Upper lobe of left lung (tissue), 6 donors: ENCODE data around the gene ANKRD23. TPM values are rescaled to one million over a fixed set of nuclear protein-coding genes. Genes with fewer than 3 reads are reported as not detected.
A peak's percentile ranks its signal among the peaks of the same experiment; 100 is the strongest.
"Not testable (repeated sequence)": the region's sequence is repeated elsewhere in the genome, so short reads cannot be mapped to it uniquely, and the experiment has no call there.

Experiments
- ATAC-seq, 2 donors: fragments of 200-7000 bp; cut with Tn5 transposase; one replicate each; pipeline ENCODE4 v1.9.1; 2022; ENCODE audit warnings: mild to moderate bottlenecking in 2 of 2, moderate library complexity in 2 of 2; ENCODE audit not compliant: low FRiP score in 2 of 2
- DNase-seq, 2 donors: peaks; one replicate each; pipeline ENCODE4 v3.0.0-alpha.2; 2019 to 2020
- H3K27ac ChIP-seq, 4 donors: fragments of 200-600 bp; sonication (generic); one replicate each; pipeline ENCODE4 v1.5.1; 2016 to 2019
- H3K27me3 ChIP-seq, 4 donors: fragments of 200-600 bp; sonication (generic); one replicate each; pipeline ENCODE4 v1.5.1; 2017 to 2019
- H3K36me3 ChIP-seq, 4 donors: fragments of 200-600 bp; sonication (generic); one replicate each; pipeline ENCODE4 v1.5.1; 2016 to 2019
- H3K4me1 ChIP-seq, 4 donors: fragments of 200-600 bp; sonication (generic); one replicate each; pipeline ENCODE4 v1.5.1; 2018 to 2019
- H3K4me3 ChIP-seq, 4 donors: fragments of 200-600 bp; sonication (generic); one replicate each; pipeline ENCODE4 v1.5.1; 2017 to 2019; ENCODE audit warnings: mild to moderate bottlenecking in 2 of 4, moderate library complexity in 1 of 4
- H3K9me3 ChIP-seq, 4 donors: fragments of 200-600 bp; sonication (generic); one replicate each; pipeline ENCODE4 v1.5.1; 2018 to 2019
- EP300 ChIP-seq, 4 donors: sonication (generic); formaldehyde crosslinking; IDR thresholded peaks; one replicate each; pipeline ENCODE4 v1.5.1; 2017; ENCODE audit warnings: antibody characterized with exemption in 4 of 4, control low read depth in 2 of 4
- POLR2A ChIP-seq, 4 donors: fragments of 450-650 bp; IDR thresholded peaks; one replicate each; pipeline ENCODE4 v1.5.1; 2016 to 2017; ENCODE audit warnings: antibody characterized with exemption in 4 of 4, mild to moderate bottlenecking in 2 of 4
- POLR2AphosphoS5 ChIP-seq, 2 donors: sonication (generic); formaldehyde crosslinking; IDR thresholded peaks; one replicate each; pipeline ENCODE4 v1.5.1; 2017; ENCODE audit warnings: antibody characterized with exemption in 2 of 2
- WGBS, 2 donors: methylation state at CpG; one replicate each; pipeline ENCODE4 v1.1.5; 2017 to 2018; 5-methylcytosine and 5-hydroxymethylcytosine counted together
- total RNA-seq, 6 donors: library from RNA; depleted of rRNA in 4 of 6; stranded (reverse); fragments of >200 nt in 4 of 6; gene quantifications; one replicate each; pipeline versions ENCODE4 v1.1.0 to v1.2.1, GENCODE V29; 2016 to 2021
- TF ChIP-seq, protein P1 (sequence below), 6 experiments: fragments of 450-650 bp in 4 of 6; fragments of 200-600 bp in 2 of 6; sonication (generic) in 2 of 6; IDR thresholded peaks; one replicate each; pipeline ENCODE4 v1.5.1; 2016 to 2019; ENCODE audit warnings: antibody characterized with exemption in 6 of 6
- donor health status: DM: no; HTN: no; CAD: no; lungs with moderate emphysema.
- donor health status: DM: no; HTN: yes; CAD: no; lungs with severe emphysema.

ANKRD23 gene
- total RNA-seq, 6 donors from 2014 or later, result 2.0 to 27.2 (median 2.8) TPM

DNA sequence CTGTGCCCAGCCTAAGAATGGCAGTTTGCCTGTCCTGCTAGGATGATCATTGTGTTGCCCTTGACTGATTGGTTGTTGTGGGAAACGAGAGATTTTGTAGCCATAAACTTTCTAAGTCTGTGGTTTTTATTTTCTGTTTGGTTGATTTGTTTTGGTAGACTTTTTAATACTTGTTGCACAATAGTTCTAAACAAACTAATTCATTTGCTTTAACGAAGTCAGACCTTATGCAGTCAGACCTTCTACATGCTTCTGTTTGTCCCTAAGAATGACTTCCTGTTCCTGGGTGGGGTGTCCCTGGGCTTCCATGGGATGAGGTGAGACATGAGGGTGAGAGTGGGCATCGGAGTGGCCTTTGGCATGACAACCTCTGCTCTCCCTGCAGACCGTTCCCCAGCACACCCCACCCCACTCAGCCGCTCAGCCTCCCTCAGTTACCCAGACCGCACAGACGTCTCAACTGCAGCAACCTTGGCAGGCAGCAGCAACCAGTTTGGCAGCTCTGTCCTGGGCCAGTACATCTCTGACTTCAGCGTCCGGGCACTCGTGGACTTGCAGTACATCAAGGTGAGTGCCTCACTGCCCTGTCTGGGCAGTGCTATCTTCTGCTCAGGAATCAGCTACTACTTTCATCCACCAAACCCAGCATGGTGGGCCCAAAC lies 35.5 kb downstream of the ANKRD23 start:
- Histone ChIP-seq H3K4me3 (no peak overlapping the region), H3K27me3 (no peaks in the 10 kb centered on the region), H3K36me3 (peaks cover 0 to 26% (median 3%) of the 10 kb centered on the region in 4 donors), H3K9me3 (no peaks in the 10 kb centered on the region), H3K4me1 (peaks cover 0 to 13% (median 2%) of the 10 kb centered on the region in 4 donors), H3K27ac (peak overlapping the region in 1 of 4 donors; percentile 58)
- DNase-seq (no peak), ATAC-seq (no peak)
- no peak for TF ChIP-seq EP300 (IDR thresholded peaks at IDR 0.05)
- no peak for TF ChIP-seq POLR2AphosphoS5 (IDR thresholded peaks at IDR 0.05)
- TF ChIP-seq, protein P1, sequence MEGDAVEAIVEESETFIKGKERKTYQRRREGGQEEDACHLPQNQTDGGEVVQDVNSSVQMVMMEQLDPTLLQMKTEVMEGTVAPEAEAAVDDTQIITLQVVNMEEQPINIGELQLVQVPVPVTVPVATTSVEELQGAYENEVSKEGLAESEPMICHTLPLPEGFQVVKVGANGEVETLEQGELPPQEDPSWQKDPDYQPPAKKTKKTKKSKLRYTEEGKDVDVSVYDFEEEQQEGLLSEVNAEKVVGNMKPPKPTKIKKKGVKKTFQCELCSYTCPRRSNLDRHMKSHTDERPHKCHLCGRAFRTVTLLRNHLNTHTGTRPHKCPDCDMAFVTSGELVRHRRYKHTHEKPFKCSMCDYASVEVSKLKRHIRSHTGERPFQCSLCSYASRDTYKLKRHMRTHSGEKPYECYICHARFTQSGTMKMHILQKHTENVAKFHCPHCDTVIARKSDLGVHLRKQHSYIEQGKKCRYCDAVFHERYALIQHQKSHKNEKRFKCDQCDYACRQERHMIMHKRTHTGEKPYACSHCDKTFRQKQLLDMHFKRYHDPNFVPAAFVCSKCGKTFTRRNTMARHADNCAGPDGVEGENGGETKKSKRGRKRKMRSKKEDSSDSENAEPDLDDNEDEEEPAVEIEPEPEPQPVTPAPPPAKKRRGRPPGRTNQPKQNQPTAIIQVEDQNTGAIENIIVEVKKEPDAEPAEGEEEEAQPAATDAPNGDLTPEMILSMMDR (IDR thresholded peaks at IDR 0.05), result no peak
- TF ChIP-seq POLR2A (IDR thresholded peaks at IDR 0.05), result no peak
- 63 to 72% methylated on average over 10 of the region's 10 CpGs for WGBS, 2 donors

DNA sequence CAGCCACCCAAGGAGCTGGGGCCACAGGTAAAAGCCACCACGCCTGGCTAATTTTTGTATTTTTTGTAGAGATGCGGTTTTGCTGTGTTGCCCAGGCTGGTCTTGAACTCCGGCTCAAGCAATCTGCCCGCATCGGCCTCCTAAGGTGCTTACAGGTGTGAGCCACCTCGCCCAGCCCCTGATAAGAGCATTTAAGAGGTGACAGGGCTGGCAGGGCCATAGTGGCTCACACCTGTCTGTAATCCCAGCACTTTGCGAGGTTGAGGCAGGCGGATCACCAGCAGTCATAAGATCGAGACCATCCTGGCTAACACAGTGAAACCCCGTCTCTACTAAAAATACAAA lies 36.7 kb downstream of the ANKRD23 start:
- ATAC-seq (no peak), DNase-seq (no peak)
- TF ChIP-seq, protein P1 (IDR thresholded peaks at IDR 0.05), result no peak
- no peak for TF ChIP-seq POLR2A (IDR thresholded peaks at IDR 0.05)
- TF ChIP-seq EP300 (IDR thresholded peaks at IDR 0.05), result no peak
- TF ChIP-seq POLR2AphosphoS5 (IDR thresholded peaks at IDR 0.05), result no peak
- H3K9me3 ChIP-seq, result no peaks in the 10 kb centered on the region
- H3K4me3 ChIP-seq, result no peak overlapping the region
- peaks cover 0 to 13% (median 2%) of the 10 kb centered on the region in 4 donors for H3K4me1 ChIP-seq
- no peaks in the 10 kb centered on the region for H3K27me3 ChIP-seq
- 95% methylated on average over 10 of the region's 10 CpGs for WGBS, 2 donors
- H3K27ac ChIP-seq, result peak overlapping the region; percentile 48 to 68 (median 62)
- peaks cover 0 to 37% (median 3%) of the 10 kb centered on the region in 4 donors for H3K36me3 ChIP-seq

DNA sequence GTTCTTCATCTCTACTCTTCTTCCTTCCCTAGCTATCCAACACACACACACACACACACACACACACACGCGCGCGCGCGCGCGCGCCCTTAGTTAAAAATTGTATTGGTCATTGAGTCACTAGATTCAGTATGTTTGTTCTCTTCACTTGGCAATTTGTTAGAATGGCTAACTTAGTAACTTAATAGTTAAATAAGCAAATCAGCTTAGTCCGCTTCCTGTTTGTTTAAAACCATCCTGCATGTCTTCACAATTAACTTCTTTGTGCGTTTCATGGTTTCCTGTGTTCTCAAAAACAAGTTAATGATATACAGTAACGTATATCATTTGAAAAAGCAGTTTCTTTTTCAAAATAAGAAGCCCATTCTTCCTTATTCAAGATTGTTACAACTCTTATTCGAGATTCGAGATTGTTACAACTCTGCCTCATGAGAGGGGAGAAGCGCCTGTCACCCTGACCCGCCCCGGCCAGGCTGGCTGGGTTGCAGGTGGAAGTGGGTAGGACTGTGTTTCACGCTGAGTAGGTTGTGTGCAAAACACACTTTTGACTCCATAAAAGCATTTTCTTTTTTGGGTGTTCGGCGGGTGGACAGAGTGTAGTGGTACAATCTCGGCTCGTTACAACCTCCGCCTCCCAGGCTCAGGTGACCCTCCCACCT lies 37.2 kb downstream of the ANKRD23 start:
- Histone ChIP-seq H3K4me3 (no peak overlapping the region), H3K27me3 (no peaks in the 10 kb centered on the region), H3K36me3 (peaks cover 0 to 42% (median 3%) of the 10 kb centered on the region in 4 donors), H3K27ac (peak overlapping the region; percentile 48 to 68 (median 62)), H3K4me1 (peaks cover 0 to 13% (median 2%) of the 10 kb centered on the region in 4 donors), H3K9me3 (no peaks in the 10 kb centered on the region)
- 79 to 80% methylated on average over 23 of the region's 23 CpGs for WGBS, 2 donors
- TF ChIP-seq POLR2AphosphoS5 (IDR thresholded peaks at IDR 0.05), result no peak
- TF ChIP-seq EP300 (IDR thresholded peaks at IDR 0.05), result no peak
- TF ChIP-seq POLR2A (IDR thresholded peaks at IDR 0.05), result no peak
- TF ChIP-seq, protein P1 (IDR thresholded peaks at IDR 0.05), result no peak
- ATAC-seq (no peak), DNase-seq (peak in 1 of 2 donors; percentile 81)

DNA sequence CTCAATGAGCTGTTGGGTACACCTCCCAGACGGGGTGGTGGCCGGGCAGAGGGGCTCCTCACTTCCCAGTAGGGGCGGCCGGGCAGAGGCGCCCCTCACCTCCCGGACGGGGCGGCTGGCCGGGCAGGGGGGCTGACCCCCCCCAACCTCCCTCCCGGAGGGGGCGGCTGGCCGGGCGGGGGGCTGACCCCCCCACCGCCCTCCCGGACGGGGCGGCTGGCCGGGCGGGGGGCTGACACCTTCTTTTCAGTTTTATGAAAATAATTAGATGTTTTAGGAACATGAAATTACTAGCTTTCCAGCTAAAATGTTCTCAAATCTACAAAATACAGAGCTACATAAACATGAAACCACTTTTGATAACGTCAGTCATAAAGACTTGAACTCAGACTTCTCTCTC lies 37.9 kb downstream of the ANKRD23 start:
- 85 to 97% methylated on average over 1 to 7 of the region's 20 CpGs for WGBS, 2 donors
- H3K27ac ChIP-seq, result peak overlapping the region in 2 of 4 donors; percentile 18 to 67
- peaks cover 0 to 42% (median 3%) of the 10 kb centered on the region in 4 donors for H3K36me3 ChIP-seq
- H3K27me3 ChIP-seq, ATAC-seq, H3K4me3 ChIP-seq, DNase-seq, H3K9me3 ChIP-seq: not testable (repeated sequence)
- peaks cover 3 to 16% (median 5%) of the 10 kb centered on the region in 4 donors for H3K4me1 ChIP-seq

DNA sequence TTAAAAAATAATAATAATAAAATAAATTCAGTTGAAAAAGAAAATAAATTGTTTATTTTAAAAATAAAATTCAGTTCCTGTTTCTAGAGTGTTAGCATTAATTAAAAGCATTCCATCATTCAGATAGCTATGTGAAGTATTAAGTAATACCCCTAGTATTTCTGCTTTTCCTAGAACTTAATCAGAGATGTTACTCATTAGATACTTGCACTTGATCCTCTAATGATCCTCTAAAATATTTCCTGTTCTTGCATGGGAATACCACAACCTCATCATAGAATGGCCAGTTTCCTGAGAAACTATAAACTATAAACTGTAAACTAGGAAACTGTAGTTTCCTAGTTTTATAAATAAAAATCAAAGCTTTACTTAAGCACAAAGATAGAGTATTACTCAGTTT lies 38.8 kb downstream of the ANKRD23 start:
- no peaks in the 10 kb centered on the region for H3K9me3 ChIP-seq
- no peak overlapping the region for H3K27ac ChIP-seq
- DNase-seq, result no peak
- no peaks in the 10 kb centered on the region for H3K27me3 ChIP-seq
- H3K36me3 ChIP-seq, result peaks cover 0 to 35% (median 3%) of the 10 kb centered on the region in 4 donors
- no peak overlapping the region for H3K4me3 ChIP-seq
- peaks cover 7 to 19% (median 8%) of the 10 kb centered on the region in 4 donors for H3K4me1 ChIP-seq
- no peak for ATAC-seq
- TF ChIP-seq POLR2A (IDR thresholded peaks at IDR 0.05), result no peak
- no peak for TF ChIP-seq POLR2AphosphoS5 (IDR thresholded peaks at IDR 0.05)
- TF ChIP-seq, protein P1 (IDR thresholded peaks at IDR 0.05), result no peak
- TF ChIP-seq EP300 (IDR thresholded peaks at IDR 0.05), result no peak
